22Rv1 (cell line): ENCODE data around the gene RABGAP1L.

Experiments used
- ZFX ChIP-seq: fragments of 450-650 bp; IDR thresholded peaks from 2 replicates; pipeline ENCODE4 v1.6.1; 2017; ENCODE audit warnings: antibody characterized with exemption, borderline replicate concordance
- TF ChIP-seq, protein P1 (sequence below): fragments of 450-650 bp; IDR thresholded peaks from 2 replicates; pipeline ENCODE4 v1.5.1; 2017; ENCODE audit warnings: mild to moderate bottlenecking

DNA sequence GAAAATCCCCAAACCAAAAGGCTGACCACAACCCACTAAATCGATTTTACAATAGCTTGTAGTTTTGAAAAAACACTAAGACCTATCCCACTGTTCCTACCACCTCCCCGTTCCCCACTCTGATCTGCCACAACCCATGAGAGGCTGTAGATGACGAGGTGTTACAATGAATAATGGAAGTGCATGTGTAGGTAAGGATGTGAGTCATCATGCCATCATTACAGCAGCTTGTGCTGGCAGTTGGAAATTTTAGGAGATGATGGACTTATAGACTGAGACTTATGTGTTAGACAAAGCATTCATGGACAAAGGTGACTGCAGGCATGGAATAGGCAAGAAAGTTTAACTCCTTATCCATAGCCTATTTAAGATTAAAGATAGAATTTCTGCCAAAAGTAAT, 655.7 kb downstream of the RABGAP1L start:
- TF ChIP-seq, protein P1, sequence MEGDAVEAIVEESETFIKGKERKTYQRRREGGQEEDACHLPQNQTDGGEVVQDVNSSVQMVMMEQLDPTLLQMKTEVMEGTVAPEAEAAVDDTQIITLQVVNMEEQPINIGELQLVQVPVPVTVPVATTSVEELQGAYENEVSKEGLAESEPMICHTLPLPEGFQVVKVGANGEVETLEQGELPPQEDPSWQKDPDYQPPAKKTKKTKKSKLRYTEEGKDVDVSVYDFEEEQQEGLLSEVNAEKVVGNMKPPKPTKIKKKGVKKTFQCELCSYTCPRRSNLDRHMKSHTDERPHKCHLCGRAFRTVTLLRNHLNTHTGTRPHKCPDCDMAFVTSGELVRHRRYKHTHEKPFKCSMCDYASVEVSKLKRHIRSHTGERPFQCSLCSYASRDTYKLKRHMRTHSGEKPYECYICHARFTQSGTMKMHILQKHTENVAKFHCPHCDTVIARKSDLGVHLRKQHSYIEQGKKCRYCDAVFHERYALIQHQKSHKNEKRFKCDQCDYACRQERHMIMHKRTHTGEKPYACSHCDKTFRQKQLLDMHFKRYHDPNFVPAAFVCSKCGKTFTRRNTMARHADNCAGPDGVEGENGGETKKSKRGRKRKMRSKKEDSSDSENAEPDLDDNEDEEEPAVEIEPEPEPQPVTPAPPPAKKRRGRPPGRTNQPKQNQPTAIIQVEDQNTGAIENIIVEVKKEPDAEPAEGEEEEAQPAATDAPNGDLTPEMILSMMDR: no peak
- no peak for TF ChIP-seq ZFX
